SHP77 (cell line): Measurements from ENCODE around the gene FMO3.

Source experiments
- DNase-seq, 2 experiments: peaks; one replicate each; lab custom pipeline; 2025; lab: John Stamatoyannopoulos, UW

FMO3 gene

DNA sequence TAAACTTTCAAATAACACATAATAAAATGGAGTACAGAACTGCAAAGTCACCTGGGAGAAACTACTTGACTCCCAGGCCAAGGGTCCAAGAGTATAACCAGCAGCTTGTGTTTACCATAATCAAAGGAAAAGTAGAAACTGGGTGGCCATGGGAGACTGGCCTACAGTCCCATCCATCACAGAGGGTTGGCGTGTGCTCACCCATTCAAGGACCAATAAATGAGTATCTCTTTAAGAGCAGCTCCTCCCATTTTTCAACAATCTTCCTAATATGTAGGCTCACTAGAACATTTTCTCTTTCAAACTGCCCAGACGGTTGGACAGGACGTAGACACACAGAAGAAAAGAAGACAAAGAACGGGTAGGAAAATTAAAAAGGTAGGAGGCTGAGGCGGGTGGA is at the start of gene FMO3:
Gene FMO3 (plus strand): TSS at position 302 of the 400 bp plus-strand sequence. CDS start 1,754 bp downstream, outside the sequence.
- DNase-seq = no peak

DNA sequence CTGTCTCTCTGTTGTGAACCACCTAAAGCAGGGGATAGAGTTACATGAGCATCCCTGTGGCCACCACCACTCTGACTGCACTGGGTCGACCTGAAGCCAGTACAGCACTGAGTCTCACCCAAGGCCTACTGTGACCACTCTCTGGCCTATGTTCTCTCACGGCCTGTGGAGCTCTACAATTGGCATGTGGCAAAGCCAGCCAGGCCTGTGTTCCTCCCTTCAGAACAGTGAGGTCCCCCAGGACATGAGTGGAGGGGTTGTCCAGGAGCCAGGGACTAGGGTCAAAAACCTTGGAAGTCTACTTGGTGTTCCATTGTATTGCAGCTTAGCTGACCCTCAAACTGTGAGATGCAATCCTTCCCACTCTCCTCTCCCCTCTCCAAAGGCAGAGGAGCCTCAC is 42.7 kb upstream of the FMO3 start:
- DNase-seq = no peak

GRCh38 chr1:171052977-171053376 is 37.7 kb upstream of the FMO3 start:
- DNase-seq = no peak

GRCh38 chr1:171055966-171056643 is 34.6 kb upstream of the FMO3 start:
- DNase-seq = no peak

DNA sequence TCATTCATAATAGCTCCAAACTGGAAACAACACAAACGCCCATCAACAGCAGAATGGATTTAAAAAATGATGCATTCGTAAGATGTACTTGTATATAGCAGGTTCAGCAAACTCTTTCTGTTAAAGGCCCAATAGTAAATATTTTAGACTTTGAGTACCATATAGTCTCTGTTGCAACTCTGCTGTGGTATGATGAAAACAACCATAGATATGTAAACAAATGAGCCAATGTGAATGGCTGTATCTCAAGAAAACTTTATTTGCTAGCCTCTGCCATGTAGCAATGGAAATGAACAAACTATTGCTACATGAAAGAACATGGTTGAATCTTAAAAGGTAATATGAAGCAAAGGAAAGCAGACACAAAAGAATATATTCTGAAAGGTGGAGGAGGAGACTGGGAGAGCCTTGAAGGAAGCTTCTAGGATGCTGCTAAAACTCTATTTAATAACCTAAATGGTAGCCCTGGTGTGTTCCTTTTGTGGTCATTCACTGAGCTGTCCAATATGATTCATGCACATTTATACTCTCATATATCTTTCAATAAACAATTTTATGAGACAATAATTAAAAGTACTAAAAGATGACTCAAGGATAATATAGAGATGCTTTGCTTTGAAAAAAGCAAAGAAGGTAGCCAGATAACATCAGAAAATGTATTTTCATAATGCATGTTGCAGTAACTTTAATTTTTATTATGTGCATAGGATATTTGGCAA is 29.1 kb upstream of the FMO3 start:
- no peak for DNase-seq

DNA sequence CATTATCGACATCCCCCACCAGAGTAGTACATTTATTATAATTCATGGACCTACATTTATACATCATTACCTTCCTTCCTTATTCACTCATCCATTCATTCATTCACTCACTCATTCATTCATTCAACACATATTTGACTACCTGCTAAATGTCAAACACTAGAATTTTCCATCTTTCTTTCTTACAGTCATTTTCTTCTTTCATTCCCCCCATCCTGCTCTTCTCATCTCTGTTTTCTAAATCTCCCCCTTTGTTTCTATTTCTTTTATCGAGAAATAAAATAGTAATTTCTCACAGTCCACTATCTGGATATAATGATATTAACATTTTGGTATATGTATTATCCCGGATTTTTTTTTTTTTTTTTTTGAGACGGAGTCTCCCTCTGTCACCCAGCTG is 27.8 kb upstream of the FMO3 start:
- DNase-seq = no peak

DNA sequence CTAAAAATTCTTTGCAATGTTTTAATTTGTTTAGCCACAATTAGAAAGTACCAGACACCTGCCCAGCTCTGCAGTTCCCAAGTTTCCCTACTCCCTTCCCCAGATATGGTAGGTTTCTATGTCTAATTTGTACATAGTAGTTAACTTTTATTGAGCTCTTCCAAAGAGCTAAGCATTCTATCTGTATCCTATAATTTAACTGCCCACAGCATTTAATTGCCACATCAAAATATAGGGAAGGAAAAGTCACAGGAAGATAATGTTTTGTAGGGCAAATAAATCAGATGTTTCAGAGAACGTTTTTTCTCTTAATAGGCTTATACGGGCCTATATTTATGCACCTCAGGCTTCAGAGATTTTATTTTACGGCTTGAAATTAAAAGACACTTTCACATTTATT is 15.7 kb upstream of the FMO3 start:
- DNase-seq = no peak

DNA sequence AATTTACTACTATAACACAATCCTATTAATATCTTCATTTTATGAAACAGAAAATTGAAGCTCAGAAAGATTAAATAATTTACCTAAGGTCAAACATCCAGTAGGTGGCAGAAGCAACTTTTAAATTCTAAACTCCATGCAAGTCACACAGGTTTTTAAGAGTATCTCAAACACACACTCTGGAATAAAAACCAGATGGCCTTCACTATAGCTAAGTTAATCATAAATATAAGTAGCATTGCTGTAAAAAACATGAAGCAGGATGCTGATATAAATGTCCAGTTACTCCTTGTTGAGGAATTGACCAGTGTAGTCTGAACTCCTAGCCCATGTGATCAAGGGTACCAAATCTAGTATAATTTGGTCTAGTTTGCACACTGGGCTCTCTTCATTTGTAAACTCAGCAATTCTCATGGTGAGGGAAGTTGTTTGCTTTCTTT is 9.4 kb upstream of the FMO3 start:
- DNase-seq = no peak

DNA sequence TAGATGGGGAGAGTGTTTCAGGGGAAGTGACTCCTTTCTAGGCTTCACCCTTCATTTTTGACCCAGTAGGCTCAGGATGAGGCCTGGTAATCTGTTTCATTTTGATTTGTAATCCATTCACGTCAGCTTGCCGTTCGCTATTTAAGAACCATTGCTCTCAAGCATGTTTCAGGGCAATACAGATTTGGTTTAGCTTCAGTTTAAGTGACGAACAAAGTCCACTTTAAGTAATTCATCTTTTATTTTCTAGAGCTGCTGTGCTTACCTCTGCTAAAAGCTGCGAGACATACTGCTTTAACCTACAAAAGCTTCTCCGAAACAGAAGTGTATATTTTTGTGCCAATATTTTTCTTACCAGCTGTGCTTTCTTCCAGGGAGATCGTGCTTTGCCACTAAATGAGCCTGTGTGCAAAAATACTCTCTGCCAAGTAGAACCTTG is 8.9 kb upstream of the FMO3 start:
- no peak for DNase-seq

DNA sequence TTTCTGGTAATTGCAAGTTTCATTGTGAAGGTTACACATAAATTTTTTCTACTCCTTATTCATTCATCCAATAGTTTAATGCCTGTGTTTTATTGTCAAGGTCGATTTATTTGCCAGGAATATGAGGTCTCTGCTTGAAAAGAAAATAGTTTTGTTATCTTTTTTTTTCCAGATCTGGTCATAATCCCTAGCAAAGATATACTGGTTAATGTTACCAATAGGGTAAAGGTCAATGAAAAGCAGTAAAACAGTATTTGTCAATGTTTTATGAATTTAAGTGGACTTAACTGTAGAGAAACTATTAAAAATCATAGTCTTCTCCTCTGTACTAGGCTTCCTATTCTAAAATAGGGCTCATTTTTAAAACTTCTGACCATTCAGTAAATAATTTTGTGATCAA is 8.1 kb upstream of the FMO3 start:
- no peak for DNase-seq

GRCh38 chr1:171083222-171083621 is 7.5 kb upstream of the FMO3 start:
- no peak for DNase-seq

- DNase-seq = no peak
These were observed 6.6 kb upstream of the FMO3 start for GRCh38 chr1:171084091-171084490.

DNA sequence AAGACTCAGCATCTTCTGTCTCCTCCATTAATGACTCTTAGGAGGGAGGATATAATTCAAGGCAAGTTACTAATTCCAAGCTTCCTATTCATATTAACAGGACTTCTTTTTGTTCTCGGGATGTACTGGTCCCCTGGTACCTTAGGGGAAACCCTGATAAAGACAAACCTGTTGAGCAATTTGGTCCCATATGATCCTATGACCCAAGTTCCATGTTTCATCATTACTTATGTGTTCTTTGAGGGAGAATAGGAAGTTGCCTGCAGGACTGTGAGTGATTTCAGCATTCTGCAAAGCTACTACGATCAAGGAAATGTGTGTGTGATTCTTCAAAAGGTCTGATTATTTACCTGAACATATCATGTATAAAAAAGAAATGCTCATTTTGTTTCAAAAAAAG is 5.8 kb upstream of the FMO3 start:
- DNase-seq = no peak

DNA sequence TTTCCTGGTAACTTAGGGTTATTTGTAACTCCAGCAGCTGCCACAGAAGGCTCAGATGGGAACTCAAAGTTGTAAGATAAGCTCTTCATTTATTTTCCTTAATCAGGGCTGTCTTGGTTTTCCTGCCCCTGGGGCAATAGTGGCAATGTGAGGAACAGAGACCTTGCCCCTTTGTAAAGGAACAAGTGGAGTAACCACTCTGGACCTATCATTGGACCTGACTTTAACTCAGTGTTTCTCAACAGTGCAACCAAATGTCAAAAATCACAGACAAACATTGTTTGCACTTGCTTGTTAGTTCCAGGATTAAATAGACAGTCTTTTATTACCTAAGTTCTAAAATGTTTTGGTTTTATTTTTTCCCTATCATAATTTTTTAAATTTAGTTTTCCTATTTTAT is 2.8 kb upstream of the FMO3 start:
- no peak for DNase-seq

- no peak for DNase-seq
These were observed 13.2 kb downstream of the FMO3 start for GRCh38 chr1:171103862-171104261.

DNA sequence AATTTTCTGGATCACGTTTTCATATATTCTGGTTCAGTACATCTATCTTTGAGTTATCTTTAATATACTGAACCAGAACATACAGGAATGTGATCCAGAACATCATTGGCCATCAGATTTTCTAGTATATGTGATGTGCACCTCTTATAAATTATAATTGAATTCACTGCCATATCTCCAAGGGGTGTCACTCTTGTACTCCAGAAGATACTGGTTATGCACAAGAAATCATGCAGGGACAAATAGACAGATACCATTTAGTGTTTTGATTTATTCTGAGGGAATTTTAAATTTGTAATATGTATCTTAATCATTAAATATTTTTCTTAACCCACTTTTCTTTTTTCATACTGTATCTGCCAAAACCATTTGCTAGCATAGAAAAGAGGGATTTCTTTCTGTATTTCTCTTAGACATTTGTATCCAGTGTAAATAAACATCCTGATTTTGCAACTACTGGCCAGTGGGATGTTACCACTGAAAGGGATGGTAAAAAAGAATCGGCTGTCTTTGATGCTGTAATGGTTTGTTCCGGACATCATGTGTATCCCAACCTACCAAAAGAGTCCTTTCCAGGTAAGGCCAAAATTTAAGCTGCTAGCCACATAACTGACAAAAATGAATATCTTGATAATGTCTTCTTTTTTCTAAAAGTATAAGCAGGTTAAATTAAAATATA is 16.7 kb downstream of the FMO3 start:
- no peak for DNase-seq

GRCh38 chr1:171107969-171108368 is 17.3 kb downstream of the FMO3 start:
- no peak for DNase-seq

GRCh38 chr1:171109966-171110365 is 19.3 kb downstream of the FMO3 start:
- DNase-seq = no peak

- DNase-seq = no peak
These were observed 20.1 kb downstream of the FMO3 start for GRCh38 chr1:171110621-171111326.

GRCh38 chr1:171112119-171112518 is 21.4 kb downstream of the FMO3 start:
- DNase-seq = no peak

DNA sequence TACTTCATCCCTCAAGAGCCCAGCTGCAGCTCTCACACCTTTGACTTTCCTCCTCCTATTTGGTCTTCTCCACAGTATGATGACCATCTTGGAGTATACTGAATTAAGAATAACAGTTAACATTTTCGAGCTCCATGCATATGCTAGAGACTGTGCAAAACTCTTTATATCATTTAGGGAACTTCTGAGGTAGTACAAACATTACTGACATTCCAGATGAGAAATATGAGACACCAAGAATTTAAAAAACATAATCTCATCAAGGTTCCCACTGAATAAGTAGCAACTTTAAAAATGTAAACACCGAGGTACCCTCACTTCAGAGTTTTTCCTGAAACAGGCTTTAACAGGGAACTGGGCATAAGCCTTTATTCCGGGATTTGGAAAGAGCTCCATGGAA is 22.7 kb downstream of the FMO3 start:
- no peak for DNase-seq

GRCh38 chr1:171115280-171115897 is 24.7 kb downstream of the FMO3 start:
- no peak for DNase-seq
